NCI-H2081 treated with DMSO at 0.1 percent for 48 hours (cell line): ENCODE measurements around the gene TOR3A.
A peak's percentile ranks its signal among the peaks of the same experiment; 100 is the strongest.

Source experiments
- DNase-seq: peaks from one replicate; lab custom pipeline; 2025; lab: John Stamatoyannopoulos, UW

The TOR3A gene

GRCh38 chr1:179066471-179066870, 15.4 kb upstream of the TOR3A start:
- DNase-seq: no peak

GRCh38 chr1:179077396-179077795, 4.5 kb upstream of the TOR3A start:
- no peak for DNase-seq

GRCh38 chr1:179079113-179079761, 2.6 kb upstream of the TOR3A start:
- peak; percentile 22 for DNase-seq

- no peak for DNase-seq
These were observed 794 bp upstream of the TOR3A start for GRCh38 chr1:179080866-179081686.

- no peak for DNase-seq
These were observed 596 bp downstream of the TOR3A start for GRCh38 chr1:179082333-179082998.

- DNase-seq: no peak
These were observed 1.1 kb downstream of the TOR3A start for GRCh38 chr1:179082999-179083335.

- no peak for DNase-seq
These were observed 1.7 kb downstream of the TOR3A start for GRCh38 chr1:179083533-179083932.

- DNase-seq: no peak
These were observed 5.8 kb downstream of the TOR3A start for GRCh38 chr1:179087665-179088064.

GRCh38 chr1:179089827-179090482, 8.1 kb downstream of the TOR3A start:
- no peak for DNase-seq

- DNase-seq: no peak
These were observed 8.7 kb downstream of the TOR3A start for GRCh38 chr1:179090522-179090921.

- DNase-seq: no peak
These were observed 9.1 kb downstream of the TOR3A start for GRCh38 chr1:179090923-179091322.

- DNase-seq: no peak
These were observed 9.9 kb downstream of the TOR3A start for GRCh38 chr1:179091691-179092165.

- no peak for DNase-seq
These were observed 11.1 kb downstream of the TOR3A start for GRCh38 chr1:179092896-179093461.

- DNase-seq: no peak
These were observed 12.9 kb downstream of the TOR3A start for GRCh38 chr1:179094818-179095217.

- DNase-seq: no peak
These were observed 13.5 kb downstream of the TOR3A start for GRCh38 chr1:179095377-179095776.

GRCh38 chr1:179095924-179096323, 14.1 kb downstream of the TOR3A start:
- DNase-seq: no peak

- no peak for DNase-seq
These were observed 18.0 kb downstream of the TOR3A start for GRCh38 chr1:179099891-179100290.

- DNase-seq: no peak
These were observed 19.7 kb downstream of the TOR3A start for GRCh38 chr1:179101566-179101965.

GRCh38 chr1:179103999-179104398, 22.1 kb downstream of the TOR3A start:
- DNase-seq: no peak

GRCh38 chr1:179104611-179105250, 22.9 kb downstream of the TOR3A start:
- no peak for DNase-seq

GRCh38 chr1:179105393-179105792, 23.5 kb downstream of the TOR3A start:
- no peak for DNase-seq
